HuH-7 (cell line): ENCODE results near the gene MOSPD2.
A peak's percentile ranks its signal among the peaks of the same experiment; 100 is the strongest.

Source experiments
- DNase-seq: peaks from one replicate; pipeline ENCODE4 v3.0.0; 2011; ENCODE audit warnings: low spot score

The MOSPD2 gene

DNA sequence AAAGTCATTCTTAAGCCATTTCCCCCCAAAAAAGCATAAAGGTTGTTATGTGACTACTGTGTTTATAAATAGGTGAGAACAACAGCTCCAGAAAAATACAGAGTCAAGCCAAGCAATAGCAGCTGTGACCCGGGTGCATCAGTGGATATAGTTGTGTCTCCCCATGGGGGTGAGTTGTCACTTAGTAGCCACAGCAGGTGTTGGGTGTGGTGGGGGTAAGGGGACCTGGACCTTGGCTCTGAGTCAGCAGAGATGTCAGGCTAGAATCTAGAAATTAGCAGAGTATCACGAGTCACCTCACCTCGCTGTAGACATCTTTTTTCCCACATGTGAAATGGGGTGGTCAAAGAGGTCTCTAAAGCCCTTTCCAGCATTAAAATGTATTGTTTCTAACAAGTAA, 42.4 kb downstream of the MOSPD2 start:
- DNase-seq, result no peak

- DNase-seq, result no peak
Observed at GRCh38 chrX:14916017-14916674, 42.9 kb downstream of the MOSPD2 start.

DNA sequence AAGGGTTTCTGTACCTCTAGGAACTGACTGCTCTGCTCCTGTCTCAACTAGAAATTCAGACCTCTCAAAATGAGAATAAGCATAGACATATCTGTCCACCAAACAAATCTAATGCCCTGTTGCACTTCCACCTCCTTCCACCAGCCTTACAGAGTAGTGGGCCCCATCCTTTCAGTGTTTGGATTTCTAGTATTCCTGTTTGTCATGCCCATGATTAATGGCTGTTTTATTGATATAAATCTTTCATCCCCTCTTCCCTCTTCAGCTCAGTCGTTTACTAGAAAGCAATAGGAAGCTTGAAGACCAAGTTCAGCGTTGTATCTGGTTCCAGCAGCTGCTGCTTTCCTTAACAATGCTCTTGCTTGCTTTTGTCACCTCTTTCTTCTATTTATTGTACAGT, 46.2 kb downstream of the MOSPD2 start:
- DNase-seq, result no peak

DNA sequence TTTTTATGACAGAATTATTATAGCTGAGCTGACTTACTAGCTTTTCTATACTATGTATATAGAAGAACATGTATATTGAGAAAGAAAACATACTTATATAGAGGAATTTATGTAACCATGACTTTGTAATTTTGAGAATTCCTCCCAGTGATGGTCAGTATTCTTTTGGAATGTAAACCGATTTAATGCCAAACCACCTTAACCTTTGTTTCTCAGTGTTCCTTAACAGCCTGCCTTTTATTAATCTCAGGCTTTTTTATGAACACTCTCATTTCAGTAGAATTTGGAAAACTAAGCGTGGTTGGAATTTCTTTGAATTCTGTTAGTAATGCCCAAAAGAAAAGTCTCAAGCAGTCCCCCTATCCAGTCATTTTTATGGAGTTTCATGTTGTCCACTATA, 47.0 kb downstream of the MOSPD2 start:
- DNase-seq, result no peak

DNA sequence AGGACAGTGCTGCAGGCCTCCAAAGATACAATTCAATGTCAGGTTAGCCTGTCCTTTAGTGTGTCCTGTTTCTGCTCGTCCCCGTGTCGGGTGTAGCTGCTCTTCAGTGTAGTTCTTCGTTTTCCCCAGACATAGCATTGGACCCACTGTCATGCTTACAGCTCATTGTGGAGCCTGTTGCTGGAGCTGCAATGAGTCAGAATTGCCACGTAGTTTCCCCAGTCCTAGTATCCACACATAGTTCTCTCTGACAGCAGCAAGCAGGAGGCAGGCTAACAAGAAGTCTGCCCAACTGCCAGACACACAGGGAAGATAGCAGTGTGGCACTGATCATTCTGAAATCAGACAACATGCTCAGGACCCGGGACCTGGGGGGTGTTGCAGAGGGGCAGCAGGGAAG, 49.2 kb downstream of the MOSPD2 start:
- no peak for DNase-seq

DNA sequence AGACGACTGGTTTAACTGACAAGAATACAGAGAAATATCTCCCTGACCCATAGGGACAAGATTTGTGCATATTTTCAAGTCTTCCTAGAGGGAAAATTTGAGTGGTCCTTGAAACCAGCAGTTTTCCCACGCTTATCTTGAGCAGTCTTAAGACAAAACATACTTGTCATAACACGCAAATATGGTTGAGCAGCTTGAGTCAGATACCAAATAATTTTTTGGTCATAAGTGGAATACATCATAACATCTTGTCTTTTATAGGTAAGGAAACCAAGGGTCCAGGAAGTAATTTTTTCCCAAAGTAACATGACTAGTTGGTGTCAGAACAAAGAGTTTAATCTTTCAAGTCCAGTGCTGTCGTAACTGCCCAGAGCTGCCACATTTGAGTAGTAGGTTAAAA, 50.5 kb downstream of the MOSPD2 start:
- no peak for DNase-seq

- no peak for DNase-seq
Observed at GRCh38 chrX:14926471-14926870, 53.2 kb downstream of the MOSPD2 start.

- no peak for DNase-seq
Observed at GRCh38 chrX:14927401-14927800, 54.2 kb downstream of the MOSPD2 start.

- no peak for DNase-seq
Observed at GRCh38 chrX:14930663-14931062, 57.4 kb downstream of the MOSPD2 start.

DNA sequence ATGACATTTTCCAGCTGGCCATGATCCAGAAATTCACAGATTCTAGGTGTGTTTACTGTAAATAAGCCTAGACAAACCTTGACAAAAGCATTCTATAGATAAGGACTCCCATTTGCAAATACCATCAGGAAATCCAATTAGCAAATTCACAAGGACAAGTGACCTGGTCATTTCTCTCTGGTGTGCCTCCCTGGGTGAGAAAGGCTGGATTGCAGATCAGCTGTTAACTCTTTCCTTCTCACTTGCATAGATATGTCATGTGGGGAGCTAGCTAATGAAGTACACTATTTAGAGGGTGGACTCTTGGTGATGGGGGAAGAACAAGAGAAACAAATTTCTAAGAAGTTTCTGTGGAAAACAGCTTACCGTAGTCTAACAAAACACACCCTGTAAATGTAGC, 58.9 kb downstream of the MOSPD2 start:
- no peak for DNase-seq

DNA sequence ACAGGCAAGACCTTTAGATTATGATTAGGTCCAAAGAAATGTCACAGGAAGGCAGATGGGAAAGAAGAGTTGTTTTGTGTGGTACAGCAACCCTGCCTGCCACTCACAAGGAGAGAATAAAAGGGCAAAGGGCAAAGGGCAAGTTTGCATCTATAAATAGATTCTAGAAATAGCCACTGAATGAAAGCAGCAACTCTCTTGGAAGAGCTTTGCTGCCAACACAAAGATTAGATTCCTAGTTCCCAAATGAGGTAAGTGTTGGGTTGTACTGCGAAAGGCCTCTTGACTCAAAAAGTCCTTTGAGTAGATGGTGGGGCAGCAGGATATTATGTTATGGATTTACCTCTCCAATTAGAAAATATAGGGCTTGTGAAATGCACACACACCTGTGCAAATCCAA, 61.2 kb downstream of the MOSPD2 start:
- peak; percentile 3 for DNase-seq

DNA sequence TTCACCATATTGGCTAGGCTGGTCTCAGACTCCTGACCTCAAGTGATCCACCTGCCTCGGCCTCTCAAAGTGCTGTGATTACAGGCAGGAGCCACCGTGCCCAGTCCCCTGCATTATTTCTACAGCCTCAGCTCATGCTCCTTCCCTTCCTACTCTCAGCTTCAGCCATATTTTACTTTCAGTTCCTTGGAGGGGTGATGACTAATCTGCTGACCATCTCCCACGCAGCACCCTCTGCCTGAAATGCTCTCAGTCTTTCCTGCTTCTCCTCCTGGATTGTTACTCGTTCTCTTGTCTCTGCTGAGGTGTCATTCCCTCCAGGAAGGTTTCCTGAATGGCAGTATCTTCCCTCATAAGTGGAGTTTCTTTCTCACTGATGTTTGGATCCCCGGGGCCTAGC, 63.3 kb downstream of the MOSPD2 start:
- no peak for DNase-seq

- no peak for DNase-seq
Observed at GRCh38 chrX:14939644-14940043, 66.4 kb downstream of the MOSPD2 start.

GRCh38 chrX:14941301-14941700, 68.1 kb downstream of the MOSPD2 start:
- DNase-seq, result no peak

- no peak for DNase-seq
Observed at GRCh38 chrX:14942341-14942740, 69.1 kb downstream of the MOSPD2 start.

DNA sequence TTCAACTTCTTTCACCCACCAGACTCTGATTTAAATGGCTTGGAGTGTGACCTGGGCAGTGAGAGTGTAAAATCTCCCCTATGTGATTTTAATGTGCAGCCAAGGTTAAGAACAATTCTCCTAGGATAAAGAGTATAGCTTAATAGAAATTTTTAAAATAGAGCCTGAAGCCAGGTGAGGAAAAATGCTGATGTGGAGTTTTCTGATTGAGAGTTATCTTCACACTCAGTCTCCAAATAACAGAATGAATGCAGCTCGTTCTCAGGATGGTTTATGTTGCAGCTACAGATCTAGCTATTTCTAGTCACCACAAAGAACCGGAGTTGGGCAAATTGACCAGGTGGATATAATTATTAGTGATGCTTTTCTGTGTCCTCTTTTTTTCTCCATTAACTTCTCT, 70.7 kb downstream of the MOSPD2 start:
- no peak for DNase-seq

DNA sequence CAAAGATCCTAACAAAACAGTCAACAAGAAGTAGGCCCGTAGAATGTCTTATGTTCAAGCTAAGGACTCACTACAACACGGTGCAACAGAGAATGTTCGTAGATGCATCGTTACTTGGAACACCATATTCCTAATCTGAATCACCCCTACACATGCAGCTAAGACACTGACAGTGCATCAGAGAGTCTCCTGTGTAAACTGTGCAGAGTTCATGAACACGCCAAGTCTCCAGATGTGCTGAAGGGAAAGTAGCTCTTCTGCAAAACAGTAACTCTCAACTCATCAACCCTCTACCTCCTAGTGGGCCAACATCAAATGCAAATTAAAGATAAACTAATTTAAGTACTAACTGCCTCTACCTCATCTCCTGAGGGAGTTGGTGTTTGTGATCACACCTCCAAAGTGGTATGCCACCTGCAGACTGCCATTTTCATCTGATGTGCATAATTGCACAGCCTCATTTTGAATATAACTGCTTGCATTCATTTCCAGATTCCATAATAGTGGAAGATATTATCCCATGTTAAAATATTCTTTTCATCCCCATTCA, 73.5 kb downstream of the MOSPD2 start:
- DNase-seq, result no peak

GRCh38 chrX:14948691-14949090, 75.5 kb downstream of the MOSPD2 start:
- no peak for DNase-seq

DNA sequence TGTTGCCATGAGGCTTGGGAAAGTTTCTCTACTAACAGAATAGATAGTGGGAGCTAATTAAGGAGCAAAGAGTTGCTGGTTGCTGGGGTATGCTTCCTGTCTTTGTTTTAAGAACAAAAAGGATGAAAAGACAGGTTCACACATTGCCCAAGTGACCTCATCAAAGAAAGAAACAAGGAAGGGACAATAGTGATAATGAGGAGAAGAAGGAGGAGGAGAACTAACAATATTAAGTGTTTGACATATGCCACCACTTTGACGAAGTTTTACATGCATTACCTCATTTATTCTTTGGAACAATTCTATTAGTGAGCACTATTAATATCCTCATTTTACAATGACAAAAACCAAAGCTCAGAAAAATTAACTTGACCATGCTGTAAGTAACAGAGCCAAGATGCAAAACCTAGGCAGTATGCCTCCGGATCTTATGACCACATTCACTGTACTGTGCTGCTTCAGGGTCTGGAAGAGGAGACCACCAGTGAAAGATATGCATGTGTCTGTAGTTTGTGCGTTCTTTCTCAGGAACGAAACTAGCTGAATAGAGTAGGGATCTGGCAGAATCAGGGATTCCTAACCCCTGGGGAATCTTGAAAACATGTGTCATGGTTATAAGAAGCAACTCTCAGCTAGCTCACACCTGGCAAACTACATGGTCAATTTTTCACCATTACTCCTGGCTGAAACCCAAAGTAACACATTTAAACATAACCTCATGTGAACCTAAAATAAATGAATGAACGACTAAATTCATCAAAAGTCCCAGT, 83.8 kb downstream of the MOSPD2 start:
- DNase-seq, result no peak

DNA sequence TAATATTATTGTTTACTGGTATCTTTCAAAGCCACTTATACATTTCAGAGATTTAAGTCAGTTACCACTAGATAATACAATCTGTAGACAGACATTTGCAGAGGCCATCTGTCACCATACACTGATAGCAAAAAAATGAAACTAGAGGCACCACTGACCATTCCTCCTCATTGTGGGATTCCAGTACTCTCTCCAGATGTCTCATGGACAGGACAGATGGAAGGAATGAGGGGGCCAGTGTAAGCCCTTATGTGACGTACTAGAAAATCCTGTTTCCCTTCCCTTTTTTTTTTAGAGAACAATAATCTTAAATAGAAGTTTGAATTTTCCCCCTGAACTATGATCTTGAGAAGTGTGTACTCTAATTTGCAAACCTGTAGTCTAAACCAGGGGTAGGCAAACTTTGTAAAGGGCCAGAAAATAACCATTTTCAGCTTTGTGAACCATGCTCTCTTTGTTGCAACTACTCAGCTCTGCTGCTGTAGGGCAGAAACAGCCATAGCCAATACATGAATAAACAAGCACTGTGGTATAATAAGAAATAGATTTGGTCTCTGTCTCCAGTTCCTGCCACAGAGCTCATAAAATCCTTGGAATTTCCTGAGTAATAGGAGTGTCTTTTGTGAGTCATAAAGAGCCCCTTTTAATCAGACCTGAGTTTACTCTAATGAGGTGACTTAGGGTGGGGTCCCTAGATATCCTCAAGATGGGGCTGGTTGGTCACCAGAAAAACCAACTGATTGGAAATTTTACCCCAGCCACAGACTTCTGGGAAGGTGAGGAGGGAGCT, 90.4 kb downstream of the MOSPD2 start:
- DNase-seq, result no peak

DNA sequence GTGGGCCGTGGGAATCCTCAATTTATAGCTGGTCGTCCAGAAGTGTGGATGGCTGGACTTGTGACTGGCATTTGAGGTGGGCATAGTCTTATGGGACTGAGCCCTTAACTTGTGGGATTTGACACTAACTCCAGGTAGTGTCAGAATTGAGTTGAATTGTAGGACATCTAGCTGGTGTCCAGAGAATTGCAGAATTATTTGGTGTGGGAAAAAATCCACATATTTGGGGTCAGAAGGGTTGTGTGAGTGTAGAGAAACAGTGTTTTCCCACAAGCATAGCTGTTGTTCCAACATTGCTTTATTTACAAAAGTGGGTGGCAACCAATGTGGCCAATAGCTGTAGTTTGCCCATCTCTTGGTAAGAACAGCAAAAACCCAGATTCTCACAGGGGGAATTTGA, 91.3 kb downstream of the MOSPD2 start:
- DNase-seq, result no peak
